K562 (cell line): ENCODE results near the gene ATAD3C. TPM values are rescaled to one million over a fixed set of nuclear protein-coding genes. Genes with fewer than 3 reads are reported as not detected.
"Not testable (repeated sequence)": the region's sequence is repeated elsewhere in the genome, so short reads cannot be mapped to it uniquely, and the experiment has no call there.

Experiments used
- ATAC-seq: fragments of 200-7000 bp; cut with Tn5 transposase; 3 replicates; pipeline ENCODE4 v1.9.1; 2020; ENCODE audit warnings: moderate library complexity
- BruUV-seq: library from RNA; stranded (reverse); fragments of 400-500 nt; replicated peaks from 2 replicates; lab custom pipeline; 2021; lab: Mats Ljungman, UMichigan
- CTCF ChIA-PET: fragments of 300-600 bp; formaldehyde crosslinking; extraction: SDS; loops from one replicate; lab custom pipeline; 2021; ENCODE audit warnings: low intra/inter-chr PET ratio; lab: Yijun Ruan, JAX
- POLR2A ChIA-PET: fragments of 300-600, 350-650 bp; sonication (Branson Sonifier 250); formaldehyde crosslinking; extraction: SDS; loops from one replicate; lab custom pipeline; 2021; ENCODE audit warnings: antibody characterized with exemption, inconsistent platforms; lab: Yijun Ruan, JAX
- DNase-seq, 4 experiments: peaks; one replicate each; pipeline versions ENCODE4 v3.0.0 to v3.0.0-alpha.2; 2011 to 2018; ENCODE audit warnings: low spot score in 3 of 4, mixed read lengths in 3 of 4; ENCODE audit errors: extremely low read depth in 1 of 4
- FAIRE-seq: peaks from 2 replicates; lab custom pipeline; 2011; peaks lifted over from hg19 to GRCh38; lab: Jason Lieb, UNC
- H2AFZ ChIP-seq: 2 replicates; pipeline ENCODE4 v1.6.0; 2011; ENCODE audit warnings: low read depth, low read length, control low read depth, inconsistent platforms
- H3K27ac ChIP-seq: fragments of 200-600 bp; 3 replicates; pipeline ENCODE4 v1.8.0; 2011; ENCODE audit warnings: low read depth, mild to moderate bottlenecking, control low read depth, inconsistent platforms, low read length, moderate library complexity, mixed read lengths; ENCODE audit errors: extremely low read depth
- H3K27me3 ChIP-seq, 2 experiments: fragments of 300-600 bp in 1 of 2; 2 replicates in 1 of 2; 3 replicates in 1 of 2; pipeline versions ENCODE4 v1.6.0 to v1.8.0; 2011; ENCODE audit warnings: inconsistent platforms in 2 of 2, low read length in 2 of 2, mild to moderate bottlenecking in 1 of 2, mixed read lengths in 1 of 2, moderate library complexity in 1 of 2; ENCODE audit not compliant: control insufficient read depth in 2 of 2, insufficient read depth in 2 of 2
- H3K36me3 ChIP-seq: fragments of 300-600 bp; 3 replicates; pipeline ENCODE4 v1.8.0; 2011; ENCODE audit warnings: mild to moderate bottlenecking, low read length, inconsistent platforms; ENCODE audit not compliant: control insufficient read depth, insufficient read depth
- H3K4me1 ChIP-seq, 2 experiments: fragments of 200-600 bp in 1 of 2; replicated peaks in 1 of 2; 2 replicates in 1 of 2; 3 replicates in 1 of 2; pipeline versions ENCODE4 v1.5.1 to v1.8.0; 2011; ENCODE audit warnings: inconsistent platforms in 2 of 2, low read length in 2 of 2, mild to moderate bottlenecking in 1 of 2, mixed read lengths in 1 of 2, moderate library complexity in 1 of 2; ENCODE audit not compliant: control insufficient read depth in 2 of 2, insufficient read depth in 2 of 2
- H3K4me2 ChIP-seq: 2 replicates; pipeline ENCODE4 v1.6.1; 2011; ENCODE audit warnings: low read length, control low read depth, inconsistent platforms, mixed read lengths; ENCODE audit not compliant: insufficient read depth
- H3K4me3 ChIP-seq: fragments of 200-600 bp; sonication (generic), shearing (Covaris generic); 2 replicates; pipeline ENCODE4 v1.5.1; 2016; ENCODE audit warnings: control low read depth, inconsistent platforms
- H3K79me2 ChIP-seq: fragments of 200-600 bp; 3 replicates; pipeline ENCODE4 v1.8.0; 2011; ENCODE audit warnings: low read length, inconsistent platforms; ENCODE audit not compliant: control insufficient read depth, insufficient read depth
- H3K9ac ChIP-seq, 2 experiments: 2 replicates each; pipeline versions ENCODE4 v1.6.0 to v1.6.1; 2011; ENCODE audit warnings: low read depth in 2 of 2, low read length in 2 of 2, control low read depth in 1 of 2, inconsistent platforms in 1 of 2, mild to moderate bottlenecking in 1 of 2, mixed read lengths in 1 of 2; ENCODE audit not compliant: insufficient read depth in 1 of 2
- H3K9me1 ChIP-seq: one replicate; pipeline ENCODE4 v1.6.0; 2011; ENCODE audit warnings: inconsistent platforms, mild to moderate bottlenecking, low read length, moderate library complexity; ENCODE audit not compliant: control insufficient read depth, insufficient read depth
- H3K9me3 ChIP-seq: replicated peaks from 2 replicates; pipeline ENCODE4 v1.5.1; 2011; ENCODE audit warnings: low read depth, low read length, inconsistent platforms; ENCODE audit not compliant: control insufficient read depth, insufficient read depth
- H4K20me1 ChIP-seq: replicated peaks from 2 replicates; pipeline ENCODE4 v1.6.1; 2011; ENCODE audit warnings: low read length, inconsistent platforms, mixed read lengths; ENCODE audit not compliant: control insufficient read depth, insufficient read depth
- ZFX ChIP-seq: sonication (generic); formaldehyde crosslinking; IDR thresholded peaks from 2 replicates; pipeline ENCODE4 v1.8.0; 2022; ENCODE audit warnings: mild to moderate bottlenecking, missing genetic modification reagents, moderate library complexity
- WGBS: fragments of 100-300 bp; shearing (Covaris generic); methylation state at CpG from one replicate; pipeline ENCODE4 v1.1.6; 2016; ENCODE audit warnings: low coverage, mixed read lengths; ENCODE audit not compliant: insufficient coverage; ENCODE audit errors: missing lambda C conversion rate; 5-methylcytosine and 5-hydroxymethylcytosine counted together
- in situ Hi-C: fragments of 300-500 bp; cut with MboI; formaldehyde crosslinking; loops from 4 replicates; pipeline ENCODE4 v1.15.0; 2018; ENCODE audit warnings: inconsistent platforms, mixed read lengths
- intact Hi-C: fragments of 100-400 bp; cut with micrococcal nuclease; formaldehyde crosslinking; loops from 2 replicates; pipeline ENCODE4 v1.14.2; 2022
- polyA plus RNA-seq, 8 experiments: library from polyadenylated mRNA; depleted of rRNA in 4 of 8; stranded (reverse) in 5 of 8; unstranded in 3 of 8; fragments of >200 nt; fragmentation: Nextera tagmentation in 2 of 8; fragmentation: Illumina TruSeq in 1 of 8; extraction: Ambion mirVana in 2 of 8; extraction: Trizol in 1 of 8; gene quantifications; 2 replicates each; pipeline versions ENCODE4 v1.2.1 to v1.2.3, GENCODE V29; 2011 to 2014; ENCODE audit warnings: inconsistent platforms in 1 of 8, missing spikeins in 1 of 8
- total RNA-seq, 7 experiments: library from RNA; depleted of rRNA in 6 of 7; stranded (reverse); fragments of >200 nt in 6 of 7; fragmentation: Illumina TruSeq in 2 of 7; extraction: Trizol in 2 of 7; gene quantifications; 2 replicates each; pipeline versions ENCODE4 v1.2.1 to v1.2.3, GENCODE V29; 2011 to 2021; ENCODE audit warnings: low replicate concordance in 1 of 7
- TF ChIP-seq, protein P1 (sequence below), 2 experiments: fragments of 450-650 bp; conservative IDR thresholded peaks; 2 replicates each; pipeline ENCODE4 v1.6.1; 2017; ENCODE audit warnings: mild to moderate bottlenecking in 2 of 2, moderate library complexity in 2 of 2
- TF ChIP-seq, protein P2 (sequence below): sonication (generic); formaldehyde crosslinking; IDR thresholded peaks from 2 replicates; pipeline ENCODE4 v1.8.0; 2022; ENCODE audit warnings: mild to moderate bottlenecking, missing genetic modification reagents
- TF ChIP-seq, protein P3 (sequence below): fragments of 450-650 bp; IDR thresholded peaks from 2 replicates; pipeline ENCODE4 v1.6.1; 2016; ENCODE audit warnings: borderline replicate concordance

The ATAD3C gene
- total and polyA plus RNA-seq, 9 of the 15 experiments (the other 6 are each of a cell fraction or from before 2014, with no cell fraction given), result 0.03 to 0.18 TPM; not detected in 7

DNA sequence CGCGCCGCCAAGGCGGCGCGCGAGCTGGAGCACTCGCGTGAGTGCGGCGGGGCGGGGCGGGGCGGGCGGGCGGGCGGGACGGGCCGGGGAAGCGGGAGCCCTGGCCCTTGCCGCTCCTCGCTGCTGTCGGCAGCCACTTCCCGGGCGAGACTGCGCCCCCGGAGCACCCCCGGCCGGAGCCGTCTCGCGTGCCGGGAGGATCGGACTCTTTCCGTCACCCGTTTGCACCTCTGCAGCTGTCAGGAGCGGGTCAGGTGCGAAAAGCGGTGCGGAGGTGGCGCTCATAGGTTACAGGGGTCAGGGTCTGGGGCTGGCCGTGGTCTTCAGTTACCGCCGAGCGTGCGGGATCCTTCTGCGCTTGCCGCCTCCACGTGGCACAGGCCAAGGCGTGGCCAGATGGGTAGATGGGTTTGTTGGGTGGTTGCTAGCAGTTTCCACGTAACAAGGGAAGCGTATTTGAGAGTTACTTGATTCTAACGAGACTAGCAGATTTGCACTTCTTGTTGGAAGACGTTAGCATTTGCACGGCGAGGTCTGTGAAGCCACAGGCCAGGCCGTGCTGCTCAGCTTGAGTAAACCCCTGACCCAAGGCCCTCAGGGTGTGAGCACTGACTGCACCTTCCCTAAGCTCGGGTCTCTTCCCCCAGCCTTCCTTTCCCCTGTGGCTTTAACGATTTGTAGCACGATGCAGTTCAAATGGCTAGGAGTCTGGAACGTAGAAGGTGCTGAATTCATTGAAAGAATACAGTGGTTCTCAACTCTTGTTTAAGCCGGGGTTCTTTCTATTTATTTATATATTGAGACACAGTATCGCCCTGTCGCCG is 22.8 kb downstream of the ATAD3C start:
- H3K27me3 ChIP-seq, in situ Hi-C loops, CTCF ChIA-PET, intact Hi-C loops, POLR2A ChIA-PET, H2AFZ ChIP-seq, H3K9me1 ChIP-seq, H3K9me3 ChIP-seq, H4K20me1 ChIP-seq: not testable (repeated sequence)
- peak; percentile 91 for FAIRE-seq
- Histone ChIP-seq H3K36me3 (peaks cover 27% of the 10 kb centered on the region), H3K4me1 (peaks cover 0 to 36% of the 10 kb centered on the region in 2 experiments; a peak in 3 of 5 replicates), H3K4me2 (peak overlapping the region; percentile 85), H3K9ac (peak overlapping the region; percentile 76 to 94), H3K79me2 (peaks cover 62% of the 10 kb centered on the region), H3K4me3 (peak overlapping the region; percentile 68), H3K27ac (peak overlapping the region; percentile 52; the same call in 2 of the 3 replicates)
- 1% methylated on average over 10 of the region's 65 CpGs for WGBS
- ATAC-seq, result peak; percentile 46
- DNase-seq, result peak in 2 of 4 experiments; percentile 30 to 38
- BruUV-seq, result TSS peak; percentile 69
- TF ChIP-seq, protein P1, sequence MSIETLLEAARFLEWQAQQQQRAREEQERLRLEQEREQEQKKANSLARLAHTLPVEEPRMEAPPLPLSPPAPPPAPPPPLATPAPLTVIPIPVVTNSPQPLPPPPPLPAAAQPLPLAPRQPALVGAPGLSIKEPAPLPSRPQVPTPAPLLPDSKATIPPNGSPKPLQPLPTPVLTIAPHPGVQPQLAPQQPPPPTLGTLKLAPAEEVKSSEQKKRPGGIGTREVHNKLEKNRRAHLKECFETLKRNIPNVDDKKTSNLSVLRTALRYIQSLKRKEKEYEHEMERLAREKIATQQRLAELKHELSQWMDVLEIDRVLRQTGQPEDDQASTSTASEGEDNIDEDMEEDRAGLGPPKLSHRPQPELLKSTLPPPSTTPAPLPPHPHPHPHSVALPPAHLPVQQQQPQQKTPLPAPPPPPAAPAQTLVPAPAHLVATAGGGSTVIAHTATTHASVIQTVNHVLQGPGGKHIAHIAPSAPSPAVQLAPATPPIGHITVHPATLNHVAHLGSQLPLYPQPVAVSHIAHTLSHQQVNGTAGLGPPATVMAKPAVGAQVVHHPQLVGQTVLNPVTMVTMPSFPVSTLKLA (conservative IDR thresholded peaks at IDR 0.05), result peak in 1 of 2 experiments; percentile 39; a peak in 1 of 4 replicates
- TF ChIP-seq ZFX (CRISPR knock-in tag), result peak; percentile 38
- TF ChIP-seq, protein P2, sequence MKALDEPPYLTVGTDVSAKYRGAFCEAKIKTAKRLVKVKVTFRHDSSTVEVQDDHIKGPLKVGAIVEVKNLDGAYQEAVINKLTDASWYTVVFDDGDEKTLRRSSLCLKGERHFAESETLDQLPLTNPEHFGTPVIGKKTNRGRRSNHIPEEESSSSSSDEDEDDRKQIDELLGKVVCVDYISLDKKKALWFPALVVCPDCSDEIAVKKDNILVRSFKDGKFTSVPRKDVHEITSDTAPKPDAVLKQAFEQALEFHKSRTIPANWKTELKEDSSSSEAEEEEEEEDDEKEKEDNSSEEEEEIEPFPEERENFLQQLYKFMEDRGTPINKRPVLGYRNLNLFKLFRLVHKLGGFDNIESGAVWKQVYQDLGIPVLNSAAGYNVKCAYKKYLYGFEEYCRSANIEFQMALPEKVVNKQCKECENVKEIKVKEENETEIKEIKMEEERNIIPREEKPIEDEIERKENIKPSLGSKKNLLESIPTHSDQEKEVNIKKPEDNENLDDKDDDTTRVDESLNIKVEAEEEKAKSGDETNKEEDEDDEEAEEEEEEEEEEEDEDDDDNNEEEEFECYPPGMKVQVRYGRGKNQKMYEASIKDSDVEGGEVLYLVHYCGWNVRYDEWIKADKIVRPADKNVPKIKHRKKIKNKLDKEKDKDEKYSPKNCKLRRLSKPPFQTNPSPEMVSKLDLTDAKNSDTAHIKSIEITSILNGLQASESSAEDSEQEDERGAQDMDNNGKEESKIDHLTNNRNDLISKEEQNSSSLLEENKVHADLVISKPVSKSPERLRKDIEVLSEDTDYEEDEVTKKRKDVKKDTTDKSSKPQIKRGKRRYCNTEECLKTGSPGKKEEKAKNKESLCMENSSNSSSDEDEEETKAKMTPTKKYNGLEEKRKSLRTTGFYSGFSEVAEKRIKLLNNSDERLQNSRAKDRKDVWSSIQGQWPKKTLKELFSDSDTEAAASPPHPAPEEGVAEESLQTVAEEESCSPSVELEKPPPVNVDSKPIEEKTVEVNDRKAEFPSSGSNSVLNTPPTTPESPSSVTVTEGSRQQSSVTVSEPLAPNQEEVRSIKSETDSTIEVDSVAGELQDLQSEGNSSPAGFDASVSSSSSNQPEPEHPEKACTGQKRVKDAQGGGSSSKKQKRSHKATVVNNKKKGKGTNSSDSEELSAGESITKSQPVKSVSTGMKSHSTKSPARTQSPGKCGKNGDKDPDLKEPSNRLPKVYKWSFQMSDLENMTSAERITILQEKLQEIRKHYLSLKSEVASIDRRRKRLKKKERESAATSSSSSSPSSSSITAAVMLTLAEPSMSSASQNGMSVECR (CRISPR knock-in tag), result peak; percentile 41; the same call in 1 of the 2 replicates
- TF ChIP-seq, protein P3, sequence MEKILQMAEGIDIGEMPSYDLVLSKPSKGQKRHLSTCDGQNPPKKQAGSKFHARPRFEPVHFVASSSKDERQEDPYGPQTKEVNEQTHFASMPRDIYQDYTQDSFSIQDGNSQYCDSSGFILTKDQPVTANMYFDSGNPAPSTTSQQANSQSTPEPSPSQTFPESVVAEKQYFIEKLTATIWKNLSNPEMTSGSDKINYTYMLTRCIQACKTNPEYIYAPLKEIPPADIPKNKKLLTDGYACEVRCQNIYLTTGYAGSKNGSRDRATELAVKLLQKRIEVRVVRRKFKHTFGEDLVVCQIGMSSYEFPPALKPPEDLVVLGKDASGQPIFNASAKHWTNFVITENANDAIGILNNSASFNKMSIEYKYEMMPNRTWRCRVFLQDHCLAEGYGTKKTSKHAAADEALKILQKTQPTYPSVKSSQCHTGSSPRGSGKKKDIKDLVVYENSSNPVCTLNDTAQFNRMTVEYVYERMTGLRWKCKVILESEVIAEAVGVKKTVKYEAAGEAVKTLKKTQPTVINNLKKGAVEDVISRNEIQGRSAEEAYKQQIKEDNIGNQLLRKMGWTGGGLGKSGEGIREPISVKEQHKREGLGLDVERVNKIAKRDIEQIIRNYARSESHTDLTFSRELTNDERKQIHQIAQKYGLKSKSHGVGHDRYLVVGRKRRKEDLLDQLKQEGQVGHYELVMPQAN, result peak; percentile 38; the same call in 1 of the 2 replicates

DNA sequence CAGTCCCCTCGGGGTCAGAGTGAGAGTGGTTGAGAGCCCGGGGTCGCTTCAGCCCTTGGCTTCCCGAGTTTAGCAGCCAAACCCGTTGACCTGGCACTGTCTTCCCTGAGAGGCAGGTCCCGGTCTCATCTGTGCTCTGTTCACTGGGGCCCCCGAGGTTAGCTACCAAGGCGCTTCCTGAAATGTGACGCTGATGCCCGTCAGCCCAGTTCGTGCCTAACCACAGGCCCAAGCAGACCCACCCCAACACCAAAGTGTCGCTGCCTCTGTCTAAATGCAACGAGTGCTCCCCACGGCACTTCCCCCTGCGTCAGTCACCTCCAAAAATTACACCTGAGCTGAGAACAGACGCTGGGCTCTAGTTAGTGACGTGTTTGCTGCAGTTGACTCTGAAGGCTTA is 26.5 kb downstream of the ATAD3C start:
- H3K27me3 ChIP-seq, in situ Hi-C loops, H3K4me2 ChIP-seq, H3K4me3 ChIP-seq, CTCF ChIA-PET, H3K27ac ChIP-seq, BruUV-seq, FAIRE-seq, H3K9me3 ChIP-seq, intact Hi-C loops, H4K20me1 ChIP-seq, ATAC-seq, H2AFZ ChIP-seq, H3K9me1 ChIP-seq, POLR2A ChIA-PET, H3K9ac ChIP-seq, DNase-seq: not testable (repeated sequence)
- peaks cover 55% of the 10 kb centered on the region for H3K36me3 ChIP-seq
- 95% methylated on average over 7 of the region's 17 CpGs for WGBS
- peaks cover 60% of the 10 kb centered on the region for H3K79me2 ChIP-seq
- peaks cover 0 to 34% of the 10 kb centered on the region in 2 experiments; a peak in 3 of 5 replicates for H3K4me1 ChIP-seq
